Activated CD4-positive, alpha-beta memory T cell treated with anti-CD3 and anti-CD28 coated beads, Interleukin-2, amount 10 ng/mL, durations not matched to agents 7 days and 5 days (primary cell): ENCODE data around the gene NCK2. TPM values are rescaled to one million over a fixed set of nuclear protein-coding genes. Genes with fewer than 3 reads are reported as not detected.
A peak's percentile ranks its signal among the peaks of the same experiment; 100 is the strongest.

ENCODE experiments used
- CTCF ChIA-PET: fragments of 350-600 bp; sonication (Branson Sonifier 250); formaldehyde crosslinking; loops from one replicate; lab custom pipeline; 2021; ENCODE audit warnings: antibody characterized with exemption, inconsistent platforms; lab: Charles Lee
- POLR2A ChIA-PET: fragments of 350-600 bp; sonication (Branson Sonifier 250); formaldehyde crosslinking; loops from one replicate; lab custom pipeline; 2021; ENCODE audit warnings: antibody characterized with exemption; lab: Charles Lee
- DNase-seq: peaks from one replicate; pipeline ENCODE4 v3.0.0-alpha.2; 2020
- H3K27ac Mint-ChIP-seq: one replicate; pipeline ENCODE4 v1.8.0; 2021; ENCODE audit warnings: mild to moderate bottlenecking, mixed read lengths
- H3K27me3 Mint-ChIP-seq: one replicate; pipeline ENCODE4 v1.8.0; 2021; ENCODE audit warnings: mixed read lengths
- H3K36me3 Mint-ChIP-seq: one replicate; pipeline ENCODE4 v1.8.0; 2021; ENCODE audit warnings: low read depth, mixed read lengths
- H3K4me1 Mint-ChIP-seq: one replicate; pipeline ENCODE4 v1.8.0; 2021; ENCODE audit warnings: mixed read lengths
- H3K4me3 Mint-ChIP-seq: one replicate; pipeline ENCODE4 v1.8.0; 2021; ENCODE audit warnings: mild to moderate bottlenecking, mixed read lengths
- H3K9me3 Mint-ChIP-seq: one replicate; pipeline ENCODE4 v1.8.0; 2021; ENCODE audit warnings: mixed read lengths
- total RNA-seq, 2 experiments: library from RNA; stranded (reverse); gene quantifications; one replicate each; pipeline ENCODE4 v1.2.3, GENCODE V29; 2021

Gene NCK2
- total RNA-seq, 2 experiments from 2014 or later = 70.8 to 75.9 TPM

GRCh38 chr2:105827351-105828096 lies 82.8 kb downstream of the NCK2 start:
- Mint-ChIP-seq H3K4me1 (peaks cover 83% of the 10 kb centered on the region), H3K27ac (peak overlapping the region; percentile 21), H3K36me3 (peaks cover 81% of the 10 kb centered on the region), H3K4me3 (no peak overlapping the region), H3K9me3 (peaks cover 14% of the 10 kb centered on the region), H3K27me3 (no peaks in the 10 kb centered on the region)
- POLR2A ChIA-PET = interaction anchor here (1.1 to 1.8 kb wide), 3 partner anchors 23 to 74 kb away, joined by 3 to 5 read pairs (median 4); no protein-coding TSS in a partner anchor
- no peak for DNase-seq
- CTCF ChIA-PET = interaction anchor here (0.6 kb wide), 1 partner anchor 241 kb away, joined by 3 read pairs; no protein-coding TSS in a partner anchor

GRCh38 chr2:105828558-105828957 lies 83.8 kb downstream of the NCK2 start:
- no peak overlapping the region for H3K4me3 Mint-ChIP-seq
- ChIA-PET POLR2A (interaction anchor here (1.1 to 1.8 kb wide), 5 partner anchors 25 to 75 kb away, joined by 3 to 7 read pairs (median 4); no protein-coding TSS in a partner anchor), CTCF (interaction anchor here (0.6 kb wide), 1 partner anchor 240 kb away, joined by 3 read pairs; no protein-coding TSS in a partner anchor)
- H3K9me3 Mint-ChIP-seq = peaks cover 16% of the 10 kb centered on the region
- H3K27me3 Mint-ChIP-seq = no peaks in the 10 kb centered on the region
- H3K36me3 Mint-ChIP-seq = peaks cover 80% of the 10 kb centered on the region
- H3K27ac Mint-ChIP-seq = peak overlapping the region; percentile 34
- DNase-seq = no peak
- peaks cover 80% of the 10 kb centered on the region for H3K4me1 Mint-ChIP-seq

- CTCF ChIA-PET = interaction anchor here (1.6 to 1.8 kb wide), 2 partner anchors 37 to 45 kb away, joined by 4 to 6 read pairs; no protein-coding TSS in a partner anchor
- no peak for DNase-seq
- no peak overlapping the region for H3K4me3 Mint-ChIP-seq
- H3K9me3 Mint-ChIP-seq = peaks cover 34% of the 10 kb centered on the region
- no peaks in the 10 kb centered on the region for H3K27me3 Mint-ChIP-seq
- peaks cover 80% of the 10 kb centered on the region for H3K36me3 Mint-ChIP-seq
- peaks cover 83% of the 10 kb centered on the region for H3K4me1 Mint-ChIP-seq
- H3K27ac Mint-ChIP-seq = peak overlapping the region; percentile 70
- POLR2A ChIA-PET = interaction anchor here (1.1 kb wide), 1 partner anchor 37 kb away, joined by 4 read pairs; no protein-coding TSS in a partner anchor
Observed at GRCh38 chr2:105834931-105835330, 90.2 kb downstream of the NCK2 start.

- Mint-ChIP-seq H3K4me3 (no peak overlapping the region), H3K4me1 (peaks cover 88% of the 10 kb centered on the region), H3K27ac (peak overlapping the region; percentile 71), H3K36me3 (peaks cover 87% of the 10 kb centered on the region), H3K27me3 (no peaks in the 10 kb centered on the region), H3K9me3 (peaks cover 34% of the 10 kb centered on the region)
- DNase-seq = no peak
- POLR2A ChIA-PET = interaction anchor here (1.3 kb wide), 1 partner anchor 16 kb away, joined by 4 read pairs; no protein-coding TSS in a partner anchor
- CTCF ChIA-PET = no interaction called here
Observed at GRCh38 chr2:105836341-105836740, 91.6 kb downstream of the NCK2 start.

GRCh38 chr2:105836840-105837692 lies 92.4 kb downstream of the NCK2 start:
- H3K4me1 Mint-ChIP-seq = peaks cover 87% of the 10 kb centered on the region
- ChIA-PET POLR2A (interaction anchor here (0.5 to 1.3 kb wide), 2 partner anchors 16 to 50 kb away, joined by 3 to 4 read pairs; no protein-coding TSS in a partner anchor), CTCF (no interaction called here)
- no peak for DNase-seq
- peaks cover 87% of the 10 kb centered on the region for H3K36me3 Mint-ChIP-seq
- peaks cover 31% of the 10 kb centered on the region for H3K9me3 Mint-ChIP-seq
- H3K27ac Mint-ChIP-seq = peak overlapping the region; percentile 71
- H3K27me3 Mint-ChIP-seq = no peaks in the 10 kb centered on the region
- peak overlapping the region; percentile 11 for H3K4me3 Mint-ChIP-seq

- peaks cover 21% of the 10 kb centered on the region for H3K9me3 Mint-ChIP-seq
- DNase-seq = no peak
- ChIA-PET POLR2A (interaction anchor here (0.6 to 1.6 kb wide), 3 partner anchors 12 to 126 kb away, joined by 3 to 4 read pairs (median 3); no protein-coding TSS in a partner anchor), CTCF (interaction anchor here (0.6 kb wide), 1 partner anchor 17 kb away, joined by 4 read pairs; no protein-coding TSS in a partner anchor)
- H3K4me3 Mint-ChIP-seq = no peak overlapping the region
- no peak overlapping the region for H3K27ac Mint-ChIP-seq
- H3K36me3 Mint-ChIP-seq = peaks cover 79% of the 10 kb centered on the region
- peaks cover 75% of the 10 kb centered on the region for H3K4me1 Mint-ChIP-seq
- H3K27me3 Mint-ChIP-seq = no peaks in the 10 kb centered on the region
Observed at GRCh38 chr2:105839793-105840192, 95.1 kb downstream of the NCK2 start.

- H3K9me3 Mint-ChIP-seq = peaks cover 12% of the 10 kb centered on the region
- no peaks in the 10 kb centered on the region for H3K27me3 Mint-ChIP-seq
- peaks cover 72% of the 10 kb centered on the region for H3K36me3 Mint-ChIP-seq
- ChIA-PET POLR2A (interaction anchor here (1.8 kb wide), 1 partner anchor 41 kb away, joined by 4 read pairs; no protein-coding TSS in a partner anchor), CTCF (no interaction called here)
- H3K27ac Mint-ChIP-seq = peak overlapping the region; percentile 4
- peaks cover 72% of the 10 kb centered on the region for H3K4me1 Mint-ChIP-seq
- no peak overlapping the region for H3K4me3 Mint-ChIP-seq
- no peak for DNase-seq
Observed at GRCh38 chr2:105840933-105841332, 96.2 kb downstream of the NCK2 start.

- CTCF ChIA-PET = interaction anchor here (0.6 kb wide), 1 partner anchor 11 kb away, joined by 3 read pairs; no protein-coding TSS in a partner anchor
- Mint-ChIP-seq H3K27me3 (no peaks in the 10 kb centered on the region), H3K4me3 (no peak overlapping the region), H3K36me3 (peaks cover 69% of the 10 kb centered on the region), H3K27ac (no peak overlapping the region), H3K4me1 (peaks cover 66% of the 10 kb centered on the region), H3K9me3 (peaks cover 7% of the 10 kb centered on the region)
- no peak for DNase-seq
- POLR2A ChIA-PET = interaction anchor here (0.9 to 1.8 kb wide), 3 partner anchors 11 to 41 kb away, joined by 3 to 4 read pairs (median 4); no protein-coding TSS in a partner anchor
Observed at GRCh38 chr2:105841551-105841950, 96.8 kb downstream of the NCK2 start.

- Mint-ChIP-seq H3K4me1 (peaks cover 60% of the 10 kb centered on the region), H3K4me3 (no peak overlapping the region), H3K9me3 (no peaks in the 10 kb centered on the region), H3K27me3 (no peaks in the 10 kb centered on the region), H3K36me3 (peaks cover 68% of the 10 kb centered on the region), H3K27ac (no peak overlapping the region)
- CTCF ChIA-PET = no interaction called here
- no peak for DNase-seq
- POLR2A ChIA-PET = interaction anchor here (0.9 kb wide), 1 partner anchor 10 kb away, joined by 3 read pairs; no protein-coding TSS in a partner anchor
Observed at GRCh38 chr2:105842555-105842954, 97.8 kb downstream of the NCK2 start.

GRCh38 chr2:105843476-105844374 lies 99.0 kb downstream of the NCK2 start:
- CTCF ChIA-PET = no interaction called here

GRCh38 chr2:105845976-105846375 lies 101.3 kb downstream of the NCK2 start:
- Mint-ChIP-seq H3K27me3 (no peaks in the 10 kb centered on the region), H3K27ac (no peak overlapping the region), H3K36me3 (peaks cover 48% of the 10 kb centered on the region), H3K9me3 (no peaks in the 10 kb centered on the region), H3K4me3 (no peak overlapping the region), H3K4me1 (peaks cover 36% of the 10 kb centered on the region)
- POLR2A ChIA-PET = no interaction called here
- CTCF ChIA-PET = no interaction called here
- no peak for DNase-seq

More at GRCh38 chr2:105843476-105844374, 99.0 kb downstream of the NCK2 start:
- POLR2A ChIA-PET = no interaction called here
- Mint-ChIP-seq H3K4me3 (no peak overlapping the region), H3K4me1 (peaks cover 56% of the 10 kb centered on the region), H3K27ac (no peak overlapping the region), H3K27me3 (no peaks in the 10 kb centered on the region), H3K36me3 (peaks cover 64% of the 10 kb centered on the region), H3K9me3 (no peaks in the 10 kb centered on the region)
- no peak for DNase-seq
